Right forelimb (tissue), 1 donor: ENCODE measurements around the gene CASKIN2.
"Not testable (repeated sequence)": the region's sequence is repeated elsewhere in the genome, so short reads cannot be mapped to it uniquely, and the experiment has no call there.

Experiments
- DNase-seq: peaks from one replicate; pipeline ENCODE4 v3.0.0-alpha.2; 2018

Gene CASKIN2

DNA sequence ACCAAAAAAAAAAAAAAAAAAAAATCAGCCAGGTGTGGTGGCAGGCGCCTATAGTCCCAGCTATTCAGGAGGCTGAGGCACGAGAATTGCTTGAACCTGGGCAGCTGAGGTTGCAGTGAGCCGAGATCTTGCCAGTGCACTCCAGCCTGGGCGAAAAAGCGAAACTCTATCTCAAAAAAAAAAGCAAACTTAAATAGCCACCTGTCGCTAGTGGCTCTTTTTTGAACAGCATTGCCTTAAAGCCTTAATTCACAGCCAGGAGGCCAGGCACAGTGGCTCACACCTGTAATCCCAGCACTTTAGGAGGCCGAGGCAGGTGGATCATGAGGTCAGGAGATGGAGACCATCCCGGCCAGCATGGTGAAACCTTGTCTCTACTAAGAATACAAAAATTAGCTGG, 5.1 kb upstream of the CASKIN2 start:
- DNase-seq = not testable (repeated sequence)

- DNase-seq = no peak
Observed at GRCh38 chr17:75518983-75519537, 3.7 kb upstream of the CASKIN2 start.

- DNase-seq = no peak
Observed at GRCh38 chr17:75518201-75518600, 2.9 kb upstream of the CASKIN2 start.

DNA sequence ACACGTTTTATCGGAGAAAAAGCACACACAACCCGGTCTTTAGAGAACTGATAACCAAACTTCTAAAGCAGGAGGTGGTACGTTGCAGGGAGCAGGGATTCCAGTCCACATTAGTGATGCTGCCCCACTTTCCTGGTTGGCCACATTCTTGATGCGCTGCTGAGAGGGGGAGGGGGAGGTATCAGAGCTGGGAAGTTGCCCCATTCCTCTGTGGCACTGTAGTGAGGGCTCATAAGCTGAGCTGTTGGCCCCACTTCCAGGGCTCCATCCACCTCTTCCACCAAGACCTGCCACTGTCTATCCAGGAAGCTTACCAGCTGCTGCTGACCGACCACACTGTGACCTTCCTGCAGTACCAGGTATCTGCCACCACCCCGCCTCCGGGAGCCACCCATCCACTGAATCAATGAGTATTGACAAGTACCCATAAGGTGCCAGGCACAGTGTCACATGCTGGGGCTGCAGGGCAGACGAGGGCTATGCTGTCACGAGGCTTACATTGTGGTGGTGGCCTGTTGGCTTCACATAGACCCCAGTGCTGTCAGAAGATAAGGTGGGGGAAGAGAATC, 2.0 kb upstream of the CASKIN2 start:
- no peak for DNase-seq

DNA sequence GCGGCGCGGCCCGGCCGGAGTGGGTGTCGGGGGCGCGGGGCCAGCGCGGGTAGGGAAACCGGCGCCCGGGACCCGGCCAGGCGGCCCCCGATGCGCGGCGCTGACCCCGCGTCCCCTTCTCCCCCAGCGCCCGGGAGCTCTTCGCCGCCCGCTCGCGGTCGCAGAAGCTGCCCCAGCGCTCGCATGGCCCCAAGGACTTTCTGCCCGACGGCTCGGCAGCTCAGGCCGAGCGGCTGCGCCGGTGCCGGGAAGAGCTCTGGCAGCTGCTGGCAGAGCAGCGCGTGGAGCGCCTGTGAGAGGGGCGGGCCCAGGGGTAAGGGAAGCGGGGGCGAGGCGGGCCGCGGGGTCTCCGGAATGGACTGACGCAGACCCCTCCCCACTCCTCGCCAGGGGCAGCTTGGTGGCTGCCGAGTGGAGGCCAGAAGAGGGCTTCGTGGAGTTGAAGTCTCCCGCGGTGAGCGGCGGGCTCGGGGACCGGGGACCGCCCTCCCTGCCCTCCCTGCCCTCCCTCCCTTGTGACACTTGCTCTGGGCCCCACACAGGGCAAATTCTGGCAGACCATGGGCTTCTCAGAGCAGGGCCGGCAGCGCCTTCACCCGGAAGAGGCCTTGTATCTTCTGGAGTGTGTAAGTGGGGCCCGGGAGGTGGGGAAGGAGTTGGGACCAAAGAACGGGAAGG, 1.4 kb upstream of the CASKIN2 start:
- DNase-seq = no peak

DNA sequence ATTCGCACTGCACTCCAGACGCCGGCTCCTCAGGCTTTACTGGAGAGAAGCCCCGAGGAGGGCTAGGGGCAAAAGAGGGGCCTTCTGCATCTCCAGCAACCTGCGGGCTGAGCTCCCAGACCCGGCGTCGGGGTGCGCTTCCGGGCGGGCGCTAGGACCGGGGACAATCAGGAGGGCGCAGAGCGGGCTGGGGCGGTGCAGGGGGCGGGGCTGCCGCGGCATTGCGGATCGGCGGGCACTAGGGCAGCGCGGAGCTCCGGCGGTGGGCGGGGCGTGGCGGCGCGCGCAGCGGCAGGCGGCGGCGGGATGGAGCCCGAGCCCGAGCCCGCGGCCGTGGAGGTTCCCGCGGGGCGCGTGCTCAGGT, 900 bp upstream of the CASKIN2 start, which contains the start of gene TSEN54:
TSEN54 (plus strand) TSS at position 274 of the 364 bp plus-strand sequence; CDS start at position 307, 33 bp downstream.
- peak; percentile 96 for DNase-seq

- no peak for DNase-seq
Observed at GRCh38 chr17:75514919-75515495, 330 bp downstream of the CASKIN2 start.

- DNase-seq = no peak
Observed at GRCh38 chr17:75514299-75514918, 928 bp downstream of the CASKIN2 start.

GRCh38 chr17:75513641-75514000, 1.7 kb downstream of the CASKIN2 start:
- DNase-seq = no peak

DNA sequence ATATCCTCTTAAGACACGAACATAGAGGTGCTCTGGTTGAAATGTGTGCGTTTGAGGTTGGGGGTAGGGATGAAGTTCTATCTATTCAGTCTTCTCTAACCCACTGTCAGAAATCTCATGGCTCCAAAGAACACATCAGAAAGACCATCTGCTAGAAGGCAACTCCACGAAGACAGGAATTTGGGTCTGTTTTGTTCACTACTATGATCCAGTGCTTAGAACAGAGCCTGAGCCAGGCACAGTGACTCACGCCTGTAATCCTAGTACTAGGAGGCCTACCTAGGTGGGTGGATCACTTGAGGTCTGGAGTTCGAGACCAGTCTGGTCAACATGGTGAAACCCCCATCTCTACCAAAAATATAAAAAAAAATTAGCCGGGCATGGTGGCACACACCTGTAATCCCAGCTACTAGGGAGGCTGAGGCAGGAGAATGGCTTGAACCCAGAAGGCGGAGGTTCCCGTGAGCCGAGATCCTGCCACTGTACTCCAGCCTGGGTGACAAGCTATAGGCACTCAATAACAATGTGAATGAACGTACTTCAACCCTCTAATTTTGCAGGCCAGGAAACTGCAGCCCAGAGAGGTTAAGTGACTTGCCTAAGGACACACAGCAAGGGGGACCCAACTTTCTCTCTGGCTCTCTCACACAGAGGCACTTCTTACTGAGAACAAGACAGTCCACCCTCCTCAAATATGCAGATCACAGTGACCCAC, 2.3 kb downstream of the CASKIN2 start:
- DNase-seq = no peak

GRCh38 chr17:75511610-75512575, 3.4 kb downstream of the CASKIN2 start:
- DNase-seq = peak; percentile 45

DNA sequence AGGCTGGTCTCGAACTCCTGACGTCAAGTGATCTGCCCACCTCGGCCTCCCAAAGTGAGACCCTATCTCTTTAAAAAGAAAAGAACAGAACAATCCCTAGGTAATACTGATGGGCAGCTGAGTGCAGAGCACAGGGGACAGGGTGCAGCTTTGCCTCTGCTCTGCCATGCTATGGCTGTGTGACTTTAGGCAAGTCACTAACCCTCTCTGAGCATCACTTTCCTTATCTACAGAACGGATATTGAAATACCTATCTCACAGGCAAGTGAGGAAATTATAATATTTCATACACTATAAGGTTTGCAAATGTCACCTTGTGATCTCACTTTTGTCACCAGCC, 4.1 kb downstream of the CASKIN2 start:
- DNase-seq = no peak

GRCh38 chr17:75509528-75510258, 5.6 kb downstream of the CASKIN2 start:
- no peak for DNase-seq

DNA sequence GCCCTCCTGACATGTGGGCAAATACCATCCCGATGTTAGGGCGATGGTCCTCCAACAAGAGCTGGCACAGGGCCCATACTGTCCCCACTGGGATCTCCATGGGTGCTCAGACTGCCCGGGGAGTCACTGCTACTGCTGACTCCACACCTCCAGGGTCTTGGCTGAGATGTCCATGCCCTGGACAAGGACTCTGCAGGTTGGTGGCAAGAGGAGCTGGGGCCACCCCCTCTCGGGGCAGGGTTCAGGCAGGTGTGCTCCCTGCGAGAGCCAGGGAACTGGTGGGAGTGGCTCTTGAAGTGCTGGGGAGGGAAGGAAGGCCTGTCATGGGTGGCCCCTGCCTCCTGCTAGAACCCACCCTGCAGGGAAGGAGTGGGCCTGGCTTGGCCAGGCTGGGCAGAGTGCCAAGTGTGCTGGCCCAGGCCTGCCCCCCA, 6.4 kb downstream of the CASKIN2 start:
- no peak for DNase-seq

GRCh38 chr17:75507733-75508719, 7.3 kb downstream of the CASKIN2 start:
- DNase-seq = no peak

DNA sequence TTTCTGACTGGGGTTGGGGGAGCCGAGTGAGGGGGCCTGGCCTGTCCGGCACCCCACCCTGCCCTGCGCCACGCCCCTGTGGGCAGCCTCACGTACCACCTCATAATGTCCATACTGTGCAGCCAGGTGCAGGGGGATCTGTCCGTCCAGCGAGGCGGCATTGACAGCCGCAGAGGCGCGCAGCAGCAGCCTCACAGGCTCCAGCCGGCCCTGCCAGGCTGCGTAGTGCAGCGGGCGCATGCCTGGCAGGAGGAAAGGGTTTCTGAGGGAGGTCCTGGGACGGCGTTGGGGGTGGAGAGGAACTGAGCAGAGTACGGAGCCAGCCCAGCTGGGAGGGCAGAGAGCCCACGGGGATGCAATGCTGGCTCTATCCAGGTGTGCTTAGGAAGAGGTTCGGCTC, 8.4 kb downstream of the CASKIN2 start:
- DNase-seq = no peak

- no peak for DNase-seq
Observed at GRCh38 chr17:75506134-75506533, 9.2 kb downstream of the CASKIN2 start.

DNA sequence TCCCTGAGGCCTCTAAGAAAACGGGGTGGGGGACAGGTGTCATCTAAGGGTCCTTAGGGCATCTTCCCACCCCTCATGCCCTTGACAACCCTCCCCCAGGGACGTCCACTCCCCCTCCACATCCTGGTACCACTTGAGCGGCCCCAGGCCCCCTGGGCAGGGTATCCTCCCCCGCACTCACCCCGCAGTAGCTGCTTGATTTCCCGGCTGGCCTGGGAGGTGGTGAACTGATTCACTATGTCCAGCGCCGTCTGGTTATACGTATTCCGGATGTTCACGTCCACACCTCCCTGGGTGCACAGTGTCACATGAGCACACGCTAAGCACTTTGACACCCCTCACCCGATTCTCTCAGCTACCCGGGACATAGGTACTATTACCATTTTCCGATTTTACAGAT, 9.7 kb downstream of the CASKIN2 start:
- DNase-seq = no peak

- DNase-seq = no peak
Observed at GRCh38 chr17:75505152-75505409, 10.3 kb downstream of the CASKIN2 start.
